ENCODE results near the gene RYR1.

Gene RYR1

GRCh38 chr19:38433268-38433733 is at the start of gene RYR1:
Gene RYR1, plus strand, starts transcription at chr19:38433691. Its CDS starts 139 bp downstream, at chr19:38433830.
- peak; percentile 26 to 63 for DNase-seq

GRCh38 chr19:38383743-38384142 is 49.7 kb upstream of the RYR1 start:
- DNase-seq, result no peak

DNA sequence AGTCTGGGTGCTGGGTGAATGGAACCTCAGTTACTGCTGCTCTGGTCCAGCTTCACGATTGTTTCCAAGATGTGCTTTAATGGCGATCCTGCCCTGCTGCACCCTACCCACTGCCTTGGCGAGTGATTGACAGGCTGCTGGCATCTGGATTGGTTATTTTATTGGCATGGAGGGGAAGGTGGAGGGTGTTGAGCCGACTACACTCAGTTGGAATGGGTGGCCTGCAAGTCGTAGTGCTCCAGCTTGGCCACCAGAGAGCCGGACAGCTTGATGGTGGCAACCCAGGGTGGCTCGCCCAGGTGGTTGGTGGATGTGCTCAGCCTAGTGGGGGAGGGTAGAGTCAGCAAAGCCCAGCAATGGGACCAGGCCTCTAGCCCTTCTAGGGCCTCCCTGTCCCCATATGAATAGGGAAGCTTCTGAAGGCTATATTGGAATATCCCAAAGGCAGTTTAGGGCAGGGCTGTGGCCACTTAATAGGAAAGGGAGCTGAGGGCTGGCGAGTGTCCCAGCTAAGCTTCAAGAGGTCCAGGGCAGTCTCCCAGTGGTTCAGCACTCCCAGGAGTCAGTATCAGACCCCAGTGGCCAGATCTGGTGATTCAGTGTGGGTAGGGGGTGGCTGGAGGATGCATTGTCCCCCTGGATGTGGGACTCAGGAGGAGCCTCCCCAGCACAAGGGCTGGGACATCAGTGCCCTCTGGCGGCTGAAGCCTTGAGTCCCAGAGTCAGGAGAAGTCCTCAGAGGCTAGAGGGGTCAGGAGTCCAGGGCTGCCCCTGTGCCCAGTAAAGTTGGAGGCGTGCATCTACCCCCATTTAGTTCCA is 49.1 kb upstream of the RYR1 start:
- no peak for DNase-seq

DNA sequence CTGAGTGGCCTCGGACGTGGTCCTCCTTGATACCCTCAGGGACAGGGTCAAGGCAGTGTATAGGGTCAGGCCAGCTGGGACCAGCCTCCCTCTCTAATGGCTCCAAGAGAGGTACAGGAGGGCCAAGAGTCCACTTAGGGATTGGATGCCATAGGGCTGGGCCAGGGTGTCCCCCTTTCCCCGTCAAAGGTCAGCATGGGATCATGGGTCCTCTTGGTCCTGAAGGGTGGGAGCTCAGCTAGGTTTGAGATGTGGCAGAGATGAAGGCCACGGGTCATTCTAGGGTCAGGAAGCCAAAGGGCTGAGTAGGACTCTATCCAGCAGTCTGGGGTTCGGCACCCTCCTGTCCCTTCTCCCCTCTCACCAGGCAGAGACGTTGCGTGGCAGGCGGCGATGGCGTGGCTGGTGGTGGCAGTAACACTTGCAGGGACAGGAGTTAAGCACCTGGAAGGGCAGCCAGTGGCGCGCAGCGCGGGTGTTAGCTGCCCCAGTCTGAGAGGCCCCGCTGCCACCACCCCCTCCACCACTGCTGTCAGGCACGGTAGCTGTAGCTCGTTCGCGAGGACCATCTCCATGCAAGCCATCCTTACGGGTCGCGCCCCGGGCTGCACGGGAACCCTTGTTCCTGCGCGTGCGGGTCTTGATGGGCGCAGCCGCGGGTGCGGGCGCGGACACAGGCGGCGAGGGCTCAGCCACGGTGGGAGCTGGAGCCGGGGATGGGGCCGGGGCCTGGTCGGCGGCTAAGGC is 48.3 kb upstream of the RYR1 start:
- no peak for DNase-seq

GRCh38 chr19:38385804-38386257 is 47.7 kb upstream of the RYR1 start:
- no peak for DNase-seq

DNA sequence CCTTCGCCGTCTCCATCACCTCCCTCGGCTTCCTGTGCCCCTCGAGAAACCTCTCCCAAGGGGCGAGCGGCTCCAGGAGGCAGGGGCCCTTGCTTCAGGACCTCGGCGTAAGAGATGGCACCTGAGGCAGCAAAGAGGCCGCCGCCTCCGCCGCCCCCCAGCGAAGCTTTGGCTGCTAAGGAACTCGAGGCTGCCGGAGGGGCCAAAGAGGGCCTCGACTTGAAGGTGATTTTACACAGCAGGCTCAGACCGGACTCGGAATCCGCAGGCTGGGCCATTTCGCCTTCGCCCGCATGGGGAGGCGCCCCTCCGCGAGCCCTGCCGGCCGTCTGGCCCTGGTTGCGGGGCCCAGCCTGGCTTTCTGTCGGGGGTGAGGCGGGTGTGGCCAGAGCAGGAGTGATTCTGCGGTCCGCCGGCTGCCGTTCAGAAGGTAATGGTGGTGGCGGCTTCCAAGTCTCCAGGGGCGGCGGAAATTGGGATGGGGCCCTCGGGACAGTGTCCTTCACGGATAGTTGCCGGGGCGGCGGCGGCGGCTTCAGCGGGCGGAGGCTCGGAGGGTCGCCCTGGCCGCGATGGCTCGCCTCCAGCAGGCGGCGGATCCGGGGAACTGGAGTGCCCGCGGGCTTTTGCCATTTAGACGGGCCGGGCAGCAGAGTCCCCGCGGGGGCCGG is 47.1 kb upstream of the RYR1 start:
- DNase-seq, result no peak

GRCh38 chr19:38386971-38387549 is 46.4 kb upstream of the RYR1 start:
- no peak for DNase-seq

- DNase-seq, result peak; percentile 73 to 78
Observed at GRCh38 chr19:38387550-38388348, 45.7 kb upstream of the RYR1 start, which contains the start of gene GGN. Gene GGN, minus strand, starts transcription at chr19:38388034. Its CDS starts 773 bp downstream, at chr19:38387261.

- DNase-seq, result no peak
Observed at GRCh38 chr19:38388349-38389100, 45.0 kb upstream of the RYR1 start, which contains the start of gene SPRED3. Gene SPRED3, plus strand, starts transcription at chr19:38388697. Its CDS starts 1,606 bp downstream, at chr19:38390303.

- DNase-seq, result no peak
Observed at GRCh38 chr19:38389101-38389925, 44.2 kb upstream of the RYR1 start.

DNA sequence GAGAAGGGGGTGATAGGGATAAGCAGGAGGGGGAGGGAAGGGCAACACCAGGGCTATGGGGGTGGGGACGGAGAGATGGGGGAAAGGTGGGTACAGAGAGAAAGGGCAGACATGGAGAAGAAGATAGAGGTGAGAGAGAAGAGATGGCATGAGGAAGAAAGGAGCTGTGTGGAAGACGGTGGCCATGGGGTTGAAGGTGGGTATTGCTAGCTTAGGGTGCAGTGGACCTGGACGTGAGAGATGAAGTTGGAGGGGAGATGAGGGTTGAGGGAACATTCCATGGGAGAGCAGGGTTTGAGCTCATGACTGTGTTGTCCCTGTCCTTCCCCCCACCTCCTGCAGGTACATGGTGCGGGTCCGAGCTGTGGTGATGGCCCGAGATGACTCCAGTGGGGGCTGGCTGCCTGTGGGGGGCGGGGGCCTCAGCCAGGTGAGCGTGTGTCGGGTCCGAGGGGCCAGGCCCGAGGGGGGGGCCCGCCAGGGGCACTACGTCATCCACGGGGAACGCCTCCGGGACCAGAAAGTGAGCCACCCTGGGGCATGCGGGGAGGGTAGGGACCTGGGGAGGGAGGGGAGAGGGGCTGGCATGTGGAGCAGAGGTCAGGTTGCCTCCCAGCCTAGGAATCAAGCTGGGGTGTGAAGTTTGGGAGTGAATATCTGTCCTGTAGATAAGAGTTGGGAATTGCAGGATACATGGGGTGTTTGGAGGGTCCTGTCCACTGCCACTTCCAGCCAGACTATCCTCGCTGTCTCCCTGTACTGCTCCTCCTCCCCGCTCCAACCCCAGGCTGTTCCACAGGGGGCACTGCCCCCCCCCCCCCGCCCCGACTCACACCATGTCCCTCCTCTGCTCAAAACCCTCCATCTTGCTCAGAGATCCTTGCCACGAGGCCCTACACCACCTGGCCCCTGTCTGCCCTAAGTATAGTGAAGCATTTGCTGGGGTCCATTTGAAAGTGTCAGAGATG is 43.2 kb upstream of the RYR1 start:
- no peak for DNase-seq

DNA sequence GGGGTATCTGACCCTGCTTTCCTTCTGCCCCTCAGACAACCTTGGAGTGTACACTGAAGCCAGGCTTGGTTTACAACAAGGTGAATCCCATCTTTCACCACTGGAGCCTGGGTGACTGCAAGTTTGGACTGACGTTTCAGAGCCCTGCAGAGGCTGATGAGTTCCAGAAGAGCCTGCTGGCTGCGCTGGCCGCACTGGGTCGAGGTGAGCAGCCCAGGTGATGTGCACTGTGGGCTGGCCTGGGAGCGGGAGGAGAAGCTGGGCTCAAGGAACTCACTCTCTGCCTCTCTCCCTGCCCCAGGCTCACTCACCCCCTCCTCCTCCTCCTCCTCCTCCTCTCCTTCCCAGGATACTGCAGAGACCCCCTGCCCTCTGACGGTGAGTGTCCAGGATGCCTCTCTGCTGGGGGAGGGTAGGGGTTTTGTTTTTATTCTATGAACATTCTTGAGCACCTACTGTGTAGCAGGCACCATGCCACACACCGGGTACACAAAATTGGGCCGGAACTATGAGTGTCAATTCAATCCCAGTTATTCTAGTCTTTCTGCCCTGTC is 41.5 kb upstream of the RYR1 start:
- no peak for DNase-seq

- DNase-seq, result no peak
Observed at GRCh38 chr19:38392707-38393308, 40.7 kb upstream of the RYR1 start.

GRCh38 chr19:38394488-38394887 is 39.0 kb upstream of the RYR1 start:
- peak; percentile 71 to 73 for DNase-seq

GRCh38 chr19:38395381-38396114 is 37.9 kb upstream of the RYR1 start:
- peak; percentile 36 to 58 for DNase-seq

DNA sequence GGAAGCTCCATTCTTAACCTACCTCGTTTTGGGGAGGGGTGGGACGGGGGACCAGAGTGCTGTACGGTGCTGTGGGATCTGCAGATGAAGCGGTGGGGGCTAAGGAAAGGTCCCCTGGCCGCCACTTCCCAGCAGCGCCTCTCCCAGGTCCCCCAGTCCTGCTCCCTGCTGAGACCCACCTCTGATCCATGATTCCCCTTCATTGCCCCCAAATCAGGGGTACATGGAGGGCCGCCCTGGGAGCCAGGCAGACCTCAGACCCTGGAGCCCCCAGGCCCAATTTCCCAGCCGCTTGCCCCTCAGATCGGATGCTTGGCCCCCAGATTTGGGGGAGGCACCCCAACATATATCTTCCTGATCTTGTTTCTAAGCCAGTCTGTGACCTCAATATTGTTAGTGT is 34.4 kb upstream of the RYR1 start:
- DNase-seq, result no peak

DNA sequence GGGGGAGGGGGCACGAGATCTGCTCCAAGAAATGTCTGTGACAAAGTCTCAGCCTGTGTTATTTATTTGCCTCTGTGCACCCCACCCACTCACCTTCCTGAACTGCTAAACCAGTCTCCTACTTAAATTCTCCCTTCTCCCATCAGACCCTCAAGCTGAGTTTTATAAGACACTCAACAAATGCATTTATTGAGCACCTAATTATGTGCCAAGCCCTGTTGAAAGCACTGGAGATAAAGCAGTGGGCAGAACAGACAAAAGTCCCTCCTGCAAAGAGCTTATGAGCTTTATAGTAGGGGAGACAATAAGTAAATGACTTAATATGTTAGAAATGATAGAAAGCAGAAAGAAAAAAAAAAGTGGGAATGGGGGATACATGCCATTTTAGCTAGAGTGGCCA is 34.0 kb upstream of the RYR1 start:
- no peak for DNase-seq
